GM12878 (cell line): Measurements from ENCODE around the gene AFF2. TPM values are rescaled to one million over a fixed set of nuclear protein-coding genes. Genes with fewer than 3 reads are reported as not detected.

Experiments used
- ATAC-seq: fragments of 200-7000 bp; cut with Tn5 transposase; 3 replicates; pipeline ENCODE4 v1.9.1; 2020; ENCODE audit warnings: mild to moderate bottlenecking, moderate library complexity
- Bru-seq: library from RNA; stranded (reverse); fragments of 400-500 nt; gene quantifications from one replicate; lab custom pipeline; 2021; lab: Mats Ljungman, UMichigan
- BruChase-seq, 2 experiments: library from RNA; stranded (reverse); fragments of 400-500 nt; gene quantifications; one replicate each; lab custom pipeline; 2021; lab: Mats Ljungman, UMichigan
- BruUV-seq: library from RNA; stranded (reverse); fragments of 400-500 nt; replicated peaks from 2 replicates; lab custom pipeline; 2021; lab: Mats Ljungman, UMichigan
- CTCF ChIA-PET: fragments of 300-600 bp; sonication (Branson Sonifier 250); formaldehyde crosslinking; extraction: SDS; loops from one replicate; lab custom pipeline; 2021; ENCODE audit warnings: inconsistent platforms; lab: Yijun Ruan, JAX
- POLR2A ChIA-PET: fragments of 350-600 bp; formaldehyde crosslinking; extraction: SDS; loops from one replicate; lab custom pipeline; 2021; ENCODE audit warnings: inconsistent platforms; lab: Charles Lee
- RAD21 ChIA-PET: fragments of 300-600 bp; sonication (Branson Sonifier 250); formaldehyde crosslinking; loops from one replicate; lab custom pipeline; 2023; ENCODE audit warnings: antibody characterized with exemption; ENCODE audit not compliant: unreplicated experiment; lab: Charles Lee
- SMC1A ChIA-PET: fragments of 300-600 bp; sonication (Branson Sonifier 250); formaldehyde crosslinking; loops from one replicate; lab custom pipeline; 2023; ENCODE audit not compliant: unreplicated experiment, uncharacterized antibody; lab: Charles Lee
- DNase-seq: peaks from one replicate; pipeline ENCODE4 v3.0.0-alpha.2; 2011; ENCODE audit warnings: low read depth, low spot score
- FAIRE-seq: peaks from 3 replicates; lab custom pipeline; 2011; peaks lifted over from hg19 to GRCh38; lab: Jason Lieb, UNC
- H2AFZ ChIP-seq: 2 replicates; pipeline ENCODE4 v1.6.0; 2011; ENCODE audit warnings: low read depth, low read length, control low read depth; ENCODE audit not compliant: control insufficient read depth
- H3K27ac ChIP-seq: 2 replicates; pipeline ENCODE4 v1.5.1; 2011; ENCODE audit warnings: control low read depth; ENCODE audit not compliant: control insufficient read depth, insufficient read depth
- H3K27me3 ChIP-seq, 2 experiments: replicated peaks in 1 of 2; 2 replicates each; pipeline versions ENCODE4 v1.6.0 to v1.6.1; 2011; ENCODE audit warnings: low read length in 1 of 2; ENCODE audit not compliant: control insufficient read depth in 2 of 2, insufficient read depth in 2 of 2
- H3K36me3 ChIP-seq, 2 experiments: 2 replicates each; pipeline ENCODE4 v1.5.1; 2011; ENCODE audit warnings: low read length in 1 of 2; ENCODE audit not compliant: control insufficient read depth in 2 of 2, insufficient read depth in 2 of 2
- H3K4me1 ChIP-seq: 2 replicates; pipeline ENCODE4 v1.6.1; 2011; ENCODE audit warnings: mild to moderate bottlenecking, low read length, moderate library complexity, mixed read lengths; ENCODE audit not compliant: control insufficient read depth, insufficient read depth
- H3K4me2 ChIP-seq: 2 replicates; pipeline ENCODE4 v1.6.0; 2011; ENCODE audit warnings: control low read depth; ENCODE audit not compliant: control insufficient read depth, insufficient read depth
- H3K4me3 ChIP-seq: fragments of 200-600 bp; sonication (generic); 2 replicates; pipeline ENCODE4 v1.5.1; 2016
- H3K79me2 ChIP-seq: 2 replicates; pipeline ENCODE4 v1.6.0; 2011; ENCODE audit warnings: low read length; ENCODE audit not compliant: control insufficient read depth, insufficient read depth
- H3K9ac ChIP-seq: 2 replicates; pipeline ENCODE4 v1.8.0; 2011; ENCODE audit warnings: low read length, control low read depth, mixed read lengths; ENCODE audit not compliant: control insufficient read depth, insufficient read depth
- H3K9me3 ChIP-seq: replicated peaks from 3 replicates; pipeline ENCODE4 v1.5.1; 2011; ENCODE audit warnings: mild to moderate bottlenecking, low read length; ENCODE audit not compliant: control insufficient read depth, insufficient read depth
- H4K20me1 ChIP-seq: 2 replicates; pipeline ENCODE4 v1.6.0; 2011; ENCODE audit not compliant: control insufficient read depth, insufficient read depth
- CHD4 ChIP-seq: fragments of 200-600 bp; sonication (generic); IDR thresholded peaks from 2 replicates; pipeline ENCODE4 v1.6.1; 2016; ENCODE audit warnings: mild to moderate bottlenecking
- NR2C1 ChIP-seq: fragments of 450-650 bp; IDR thresholded peaks from 2 replicates; pipeline ENCODE4 v1.6.1; 2017; ENCODE audit warnings: antibody characterized with exemption, mild to moderate bottlenecking, moderate library complexity
- SUZ12 ChIP-seq: fragments of 200-600 bp; sonication (generic); IDR thresholded peaks from one replicate; pipeline ENCODE4 v1.6.1; 2018; ENCODE audit warnings: antibody characterized with exemption, mild to moderate bottlenecking; ENCODE audit not compliant: unreplicated experiment
- TARDBP ChIP-seq: IDR thresholded peaks from 2 replicates; pipeline ENCODE4 v1.6.1; 2016; ENCODE audit warnings: borderline replicate concordance
- ZNF207 ChIP-seq: fragments of 450-650 bp; IDR thresholded peaks from 2 replicates; pipeline ENCODE4 v1.6.1; 2014; ENCODE audit warnings: antibody characterized with exemption, mild to moderate bottlenecking, borderline replicate concordance
- WGBS: methylation state at CpG from one replicate; pipeline ENCODE4 v1.1.6; 2016; ENCODE audit warnings: low lambda C conversion rate; ENCODE audit not compliant: insufficient replicate concordance, insufficient coverage; ENCODE audit errors: missing lambda C conversion rate; 5-methylcytosine and 5-hydroxymethylcytosine counted together
- in situ Hi-C: fragments of 300-500 bp; cut with MboI; formaldehyde crosslinking; loops from 9 replicates; pipeline ENCODE4 v1.14.3; 2018; ENCODE audit warnings: mixed read lengths
- intact Hi-C: fragments of 100-400 bp; cut with micrococcal nuclease; formaldehyde crosslinking; loops from one replicate; pipeline ENCODE4 v1.14.2; 2022; ENCODE audit not compliant: unreplicated experiment
- long read RNA-seq, 2 experiments: library from polyadenylated mRNA; unstranded; transcript quantifications; one replicate each; pipeline ENCODE4 v2.0.0, GENCODE V29; 2019 to 2020
- polyA minus RNA-seq, 3 experiments: library from RNA; depleted of rRNA, polyadenylated mRNA; stranded (reverse); fragments of >200 nt; gene quantifications; 2 replicates each; pipeline ENCODE4 v1.2.3, GENCODE V29; 2011
- polyA plus RNA-seq, 11 experiments: library from polyadenylated mRNA; depleted of rRNA in 4 of 11; unstranded in 6 of 11; stranded (reverse) in 5 of 11; fragments of >200 nt; fragmentation: Nextera tagmentation in 4 of 11; fragmentation: Illumina TruSeq in 1 of 11; extraction: Ambion mirVana in 4 of 11; extraction: Trizol in 1 of 11; gene quantifications; 1 replicate in 1 of 11; 2 replicates in 10 of 11; pipeline versions ENCODE4 v1.2.1 to v1.2.3, GENCODE V29; 2011 to 2016; ENCODE audit warnings: inconsistent platforms in 2 of 11, missing spikeins in 2 of 11, low read depth in 1 of 11
- total RNA-seq, 4 experiments: library from RNA; depleted of rRNA in 3 of 4; stranded (reverse); fragments of >200 nt in 3 of 4; fragmentation: Illumina TruSeq in 1 of 4; extraction: Trizol in 1 of 4; gene quantifications; 2 replicates each; pipeline versions ENCODE4 v1.2.1 to v1.2.3, GENCODE V29; 2013 to 2021

The AFF2 gene
- total RNA-seq (2013; cell fraction: nucleolus; rRNA removed): 0.13 TPM in 1 of 2 replicates, not detected in the other
- total RNA-seq (2014; rRNA removed) (not detected in 2 replicates), total RNA-seq (2014; rRNA removed; fragmentation: Illumina TruSeq; extraction: Trizol) (not detected in 2 replicates), total RNA-seq (2021) (not detected in 2 replicates), polyA plus RNA-seq (2011; rRNA removed) (0.03 and 0.04 TPM in 2 replicates), polyA plus RNA-seq (2014; fragmentation: Illumina TruSeq; extraction: Trizol) (0.21 TPM in 1 of 2 replicates, not detected in the other), polyA plus RNA-seq (2014; fragmentation: Nextera tagmentation; extraction: Ambion mirVana) (under 1 TPM in 1 of 2 experiments, not detected in 1; under 0.01 TPM), polyA plus RNA-seq (2014; rRNA removed) (0.06 TPM in 1 of 2 replicates, not detected in the other), polyA plus RNA-seq (2016; fragmentation: Nextera tagmentation; extraction: Ambion mirVana) (not detected), polyA minus RNA-seq (2011; rRNA and poly(A)+ RNA removed) (under 0.01 and 0.22 TPM in 2 replicates), Bru-seq, nascent RNA (percentile 5 among the genes with signal in this experiment), BruChase-seq, experiment 1, labeled RNA remaining after a 6-hour chase (percentile 2 among the genes with signal in this experiment), BruChase-seq, experiment 2, labeled RNA remaining after a 2-hour chase (percentile 2 among the genes with signal in this experiment)
- polyA plus RNA-seq (2011; ENCODE audit: low read depth): not detected
- polyA plus RNA-seq (2011; cell fraction: cytosol; rRNA removed): 0.01 and 0.03 TPM in 2 replicates
- 0.03 and 0.04 TPM in 2 replicates for polyA plus RNA-seq (2011; cell fraction: nucleus; rRNA removed)
- 0.10 TPM in 1 of 2 replicates, not detected in the other for polyA plus RNA-seq (2012)
- not detected in 2 replicates for polyA minus RNA-seq (2011; cell fraction: cytosol; rRNA and poly(A)+ RNA removed)
- polyA minus RNA-seq (2011; cell fraction: nucleus; rRNA and poly(A)+ RNA removed): under 0.01 TPM in 1 of 2 replicates, not detected in the other
- long read RNA-seq, experiment 1: 0 reads
- long read RNA-seq, experiment 2, partial matches to known transcripts: 0 of 1 reads
- long read RNA-seq, experiment 2, other reads (novel, unspliced or antisense): 1 of 1 reads

GRCh38 chrX:148500423-148501385 is at the start of gene AFF2:
TSS of gene AFF2 (plus strand) at chrX:148500617. CDS start at chrX:148501098, 481 bp downstream.
- DNase-seq (no peak), FAIRE-seq (no peak), ATAC-seq (no peak; the same call in 2 of the 3 replicates)
- H4K20me1 ChIP-seq: no peaks in the 10 kb centered on the region
- BruUV-seq: no TSS peak
- H3K4me1 ChIP-seq: no peaks in the 10 kb centered on the region
- TF ChIP-seq ZNF207: no peak
- no peak for TF ChIP-seq CHD4
- peak; percentile 70 for TF ChIP-seq SUZ12
- TF ChIP-seq TARDBP: no peak
- TF ChIP-seq NR2C1: no peak
- no peak within 1 kb of the TSS for H3K27ac ChIP-seq
- H3K4me3 ChIP-seq: 0 out of 2 replicates have a peak within 1 kb of the TSS, but pooled peaks have one; percentile 32
- H3K9me3 ChIP-seq: no peaks in the 10 kb centered on the region; the same call in 2 of the 3 replicates
- SMC1A ChIA-PET: no interaction called here
- POLR2A ChIA-PET: no interaction called here
- H3K79me2 ChIP-seq: no peaks in the 10 kb centered on the region
- no peaks in the 10 kb centered on the region for H3K36me3 ChIP-seq
- intact Hi-C loops (no loop called here), in situ Hi-C loops (no loop called here)
- H3K4me2 ChIP-seq: peak within 1 kb of the TSS; percentile 38
- CTCF ChIA-PET: no interaction called here
- 35% methylated on average over 52 of the region's 115 CpGs for WGBS
- H2AFZ ChIP-seq: no peak within 1 kb of the TSS
- no peak within 1 kb of the TSS for H3K9ac ChIP-seq
- RAD21 ChIA-PET: no interaction called here
- peaks cover 0 to 5% of the 10 kb centered on the region in 2 experiments; a peak in 3 of 4 replicates for H3K27me3 ChIP-seq
